Measurements from ENCODE around the gene TRAK1. TPM values are rescaled to one million over a fixed set of nuclear protein-coding genes. Genes with fewer than 3 reads are reported as not detected.

TRAK1 gene
- total RNA-seq, 1 experiment from 2014 or later = 41.0 TPM

DNA sequence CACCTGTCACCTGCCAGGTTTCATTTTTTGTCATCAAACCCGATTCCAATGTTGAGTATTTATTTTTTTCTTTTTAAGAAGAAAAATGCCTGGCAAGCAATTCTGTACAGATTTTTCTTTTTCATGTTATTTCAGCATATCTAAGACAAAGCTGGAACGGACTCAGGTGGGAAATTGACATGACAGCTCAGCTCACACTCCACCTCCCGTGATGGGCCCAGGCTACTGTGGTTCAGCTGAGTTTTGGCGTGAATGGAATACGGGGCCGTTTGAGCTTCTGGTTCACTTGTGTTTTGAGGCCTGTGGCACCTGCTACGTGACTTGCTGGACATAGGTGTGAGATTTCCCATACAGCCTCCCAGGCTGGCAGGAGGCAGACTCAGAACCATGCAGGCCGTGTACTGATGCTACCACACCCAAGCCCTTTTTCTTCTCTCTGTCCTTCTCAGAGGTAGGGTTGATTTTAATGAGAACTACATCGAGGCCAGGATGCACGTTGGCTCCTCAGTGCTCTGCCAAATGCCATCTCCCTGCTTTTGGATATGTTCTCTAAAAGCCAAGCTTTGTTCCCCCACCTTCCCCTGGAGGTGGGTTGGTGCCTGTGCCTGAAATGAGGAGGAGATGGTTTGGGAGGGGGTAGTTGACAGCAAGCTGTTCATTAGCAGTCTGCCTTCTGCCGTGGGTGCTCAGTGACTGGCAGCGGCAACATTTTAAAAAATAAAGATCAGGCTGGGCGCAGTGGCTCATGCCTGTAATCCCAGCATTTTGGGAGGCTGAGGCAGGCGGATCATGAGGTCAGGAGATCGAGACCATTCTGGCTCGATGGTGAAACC lies 48.7 kb downstream of the TRAK1 start:
- Mint-ChIP-seq H3K4me1 (peaks cover 9% of the 10 kb centered on the region), H3K9me3 (no peaks in the 10 kb centered on the region), H3K36me3 (no peaks in the 10 kb centered on the region), H3K4me3 (no peak overlapping the region), H3K27me3 (ENCODE audit: low read depth) (no peaks in the 10 kb centered on the region), H3K27ac (no peak overlapping the region)
- ChIA-PET POLR2A (interaction anchor here (1.3 kb wide), 1 partner anchor 40 kb away, joined by 3 read pairs; no protein-coding TSS in a partner anchor), CTCF (interaction anchor here (2.1 kb wide), 1 partner anchor 51 kb away, joined by 10 read pairs; no protein-coding TSS in a partner anchor)
- ATAC-seq (no peak), DNase-seq (ENCODE audit: low spot score) (no peak)
- no peak for TF ChIP-seq NR3C1 (CRISPR knock-in tag; conservative IDR thresholded peaks at IDR 0.05; ENCODE audit: low read depth)
- TF ChIP-seq ZNF423 (CRISPR knock-in tag; IDR thresholded peaks at IDR 0.05) = no peak
- no peak for TF ChIP-seq ARID4B (CRISPR knock-in tag; IDR thresholded peaks at IDR 0.05; ENCODE audit: borderline replicate concordance)
- TF ChIP-seq E2F4 (CRISPR knock-in tag; IDR thresholded peaks at IDR 0.05; ENCODE audit: borderline replicate concordance, low read depth) = no peak
- no peak for TF ChIP-seq JUN (CRISPR knock-in tag; IDR thresholded peaks at IDR 0.05)
- no peak for TF ChIP-seq SMAD3 (CRISPR knock-in tag; IDR thresholded peaks at IDR 0.05; ENCODE audit: borderline replicate concordance)
- no peak for TF ChIP-seq ZNF425 (CRISPR knock-in tag; conservative IDR thresholded peaks at IDR 0.05)
- TF ChIP-seq, protein P1, sequence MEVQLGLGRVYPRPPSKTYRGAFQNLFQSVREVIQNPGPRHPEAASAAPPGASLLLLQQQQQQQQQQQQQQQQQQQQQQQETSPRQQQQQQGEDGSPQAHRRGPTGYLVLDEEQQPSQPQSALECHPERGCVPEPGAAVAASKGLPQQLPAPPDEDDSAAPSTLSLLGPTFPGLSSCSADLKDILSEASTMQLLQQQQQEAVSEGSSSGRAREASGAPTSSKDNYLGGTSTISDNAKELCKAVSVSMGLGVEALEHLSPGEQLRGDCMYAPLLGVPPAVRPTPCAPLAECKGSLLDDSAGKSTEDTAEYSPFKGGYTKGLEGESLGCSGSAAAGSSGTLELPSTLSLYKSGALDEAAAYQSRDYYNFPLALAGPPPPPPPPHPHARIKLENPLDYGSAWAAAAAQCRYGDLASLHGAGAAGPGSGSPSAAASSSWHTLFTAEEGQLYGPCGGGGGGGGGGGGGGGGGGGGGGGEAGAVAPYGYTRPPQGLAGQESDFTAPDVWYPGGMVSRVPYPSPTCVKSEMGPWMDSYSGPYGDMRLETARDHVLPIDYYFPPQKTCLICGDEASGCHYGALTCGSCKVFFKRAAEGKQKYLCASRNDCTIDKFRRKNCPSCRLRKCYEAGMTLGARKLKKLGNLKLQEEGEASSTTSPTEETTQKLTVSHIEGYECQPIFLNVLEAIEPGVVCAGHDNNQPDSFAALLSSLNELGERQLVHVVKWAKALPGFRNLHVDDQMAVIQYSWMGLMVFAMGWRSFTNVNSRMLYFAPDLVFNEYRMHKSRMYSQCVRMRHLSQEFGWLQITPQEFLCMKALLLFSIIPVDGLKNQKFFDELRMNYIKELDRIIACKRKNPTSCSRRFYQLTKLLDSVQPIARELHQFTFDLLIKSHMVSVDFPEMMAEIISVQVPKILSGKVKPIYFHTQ (CRISPR knock-in tag; IDR thresholded peaks at IDR 0.05) = no peak
- no peak for TF ChIP-seq KAT7 (CRISPR knock-in tag; IDR thresholded peaks at IDR 0.05; ENCODE audit: borderline replicate concordance)
- TF ChIP-seq NFYB (CRISPR knock-in tag; conservative IDR thresholded peaks at IDR 0.05; ENCODE audit: low read depth) = no peak
- TF ChIP-seq, protein P2, sequence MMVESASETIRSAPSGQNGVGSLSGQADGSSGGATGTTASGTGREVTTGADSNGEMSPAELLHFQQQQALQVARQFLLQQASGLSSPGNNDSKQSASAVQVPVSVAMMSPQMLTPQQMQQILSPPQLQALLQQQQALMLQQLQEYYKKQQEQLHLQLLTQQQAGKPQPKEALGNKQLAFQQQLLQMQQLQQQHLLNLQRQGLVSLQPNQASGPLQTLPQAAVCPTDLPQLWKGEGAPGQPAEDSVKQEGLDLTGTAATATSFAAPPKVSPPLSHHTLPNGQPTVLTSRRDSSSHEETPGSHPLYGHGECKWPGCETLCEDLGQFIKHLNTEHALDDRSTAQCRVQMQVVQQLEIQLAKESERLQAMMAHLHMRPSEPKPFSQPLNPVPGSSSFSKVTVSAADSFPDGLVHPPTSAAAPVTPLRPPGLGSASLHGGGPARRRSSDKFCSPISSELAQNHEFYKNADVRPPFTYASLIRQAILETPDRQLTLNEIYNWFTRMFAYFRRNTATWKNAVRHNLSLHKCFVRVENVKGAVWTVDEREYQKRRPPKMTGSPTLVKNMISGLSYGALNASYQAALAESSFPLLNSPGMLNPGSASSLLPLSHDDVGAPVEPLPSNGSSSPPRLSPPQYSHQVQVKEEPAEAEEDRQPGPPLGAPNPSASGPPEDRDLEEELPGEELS (CRISPR knock-in tag; IDR thresholded peaks at IDR 0.05) = no peak
- TF ChIP-seq, protein P3, sequence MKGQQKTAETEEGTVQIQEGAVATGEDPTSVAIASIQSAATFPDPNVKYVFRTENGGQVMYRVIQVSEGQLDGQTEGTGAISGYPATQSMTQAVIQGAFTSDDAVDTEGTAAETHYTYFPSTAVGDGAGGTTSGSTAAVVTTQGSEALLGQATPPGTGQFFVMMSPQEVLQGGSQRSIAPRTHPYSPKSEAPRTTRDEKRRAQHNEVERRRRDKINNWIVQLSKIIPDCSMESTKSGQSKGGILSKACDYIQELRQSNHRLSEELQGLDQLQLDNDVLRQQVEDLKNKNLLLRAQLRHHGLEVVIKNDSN (CRISPR knock-in tag; IDR thresholded peaks at IDR 0.05) = no peak
- TF ChIP-seq ZNF671 (CRISPR knock-in tag; IDR thresholded peaks at IDR 0.05) = no peak
- no peak for TF ChIP-seq ZNF416 (CRISPR knock-in tag; IDR thresholded peaks at IDR 0.05)
